Smooth muscle cell (in vitro differentiated cells): ENCODE measurements around the gene HACD1. TPM values are rescaled to one million over a fixed set of nuclear protein-coding genes. Genes with fewer than 3 reads are reported as not detected.
A peak's percentile ranks its signal among the peaks of the same experiment; 100 is the strongest.

Experiments
- DNase-seq: peaks from one replicate; lab custom pipeline; 2025; ENCODE audit not compliant: unreplicated experiment; lab: John Stamatoyannopoulos, UW
- H2AFZ ChIP-seq: fragments of 200-600 bp; sonication (generic); 2 replicates; pipeline ENCODE4 v1.6.0; 2016; ENCODE audit warnings: antibody characterized with exemption, low read depth, mild to moderate bottlenecking
- H3F3A ChIP-seq: fragments of 200-600 bp; sonication (generic); 2 replicates; pipeline ENCODE4 v1.6.0; 2017; ENCODE audit warnings: antibody characterized with exemption, low read depth
- H3K27ac ChIP-seq: fragments of 200-600 bp; sonication (generic); 2 replicates; pipeline ENCODE4 v1.5.1; 2016; ENCODE audit warnings: low read depth, mild to moderate bottlenecking
- H3K27me3 ChIP-seq: fragments of 200-600 bp; sonication (generic); 2 replicates; pipeline ENCODE4 v1.6.1; 2016; ENCODE audit warnings: low read depth, mild to moderate bottlenecking
- H3K36me3 ChIP-seq: fragments of 200-600 bp; sonication (generic); 2 replicates; pipeline ENCODE4 v1.5.1; 2016; ENCODE audit warnings: low read depth
- H3K4me1 ChIP-seq: fragments of 200-600 bp; sonication (generic); 2 replicates; pipeline ENCODE4 v1.5.1; 2016; ENCODE audit warnings: low read depth
- H3K4me2 ChIP-seq: fragments of 200-600 bp; sonication (generic); 2 replicates; pipeline ENCODE4 v1.6.0; 2016; ENCODE audit warnings: mild to moderate bottlenecking
- H3K4me3 ChIP-seq: fragments of 200-600 bp; sonication (generic); 2 replicates; pipeline ENCODE4 v1.5.1; 2016; ENCODE audit warnings: mild to moderate bottlenecking
- H3K79me2 ChIP-seq: fragments of 200-600 bp; sonication (generic); 2 replicates; pipeline ENCODE4 v1.6.0; 2016; ENCODE audit warnings: low read depth, mild to moderate bottlenecking
- H3K9ac ChIP-seq: fragments of 200-600 bp; sonication (generic); 2 replicates; pipeline ENCODE4 v1.6.0; 2016; ENCODE audit warnings: low read depth
- H3K9me3 ChIP-seq: fragments of 200-600 bp; sonication (generic); replicated peaks from 2 replicates; pipeline ENCODE4 v1.5.1; 2016; ENCODE audit warnings: low read depth
- H4K20me1 ChIP-seq: fragments of 200-600 bp; sonication (generic); 2 replicates; pipeline ENCODE4 v1.6.0; 2016; ENCODE audit warnings: low read depth
- WGBS: methylation state at CpG from one replicate; pipeline ENCODE4 v1.1.7; 2016; ENCODE audit warnings: low lambda C conversion rate; 5-methylcytosine and 5-hydroxymethylcytosine counted together
- polyA plus RNA-seq: library from polyadenylated mRNA; unstranded; fragments of >200 nt; fragmentation: Nextera tagmentation; extraction: Ambion mirVana; gene quantifications from 2 replicates; pipeline ENCODE4 v1.2.1, GENCODE V29; 2016
- total RNA-seq: library from RNA; depleted of rRNA; stranded (reverse); fragments of >200 nt; gene quantifications from 2 replicates; pipeline ENCODE4 v1.2.3, GENCODE V29; 2014
- TF ChIP-seq, protein P1 (sequence below): fragments of 200-600 bp; sonication (generic); IDR thresholded peaks from 2 replicates; pipeline ENCODE4 v1.5.1; 2017; ENCODE audit warnings: borderline replicate concordance, mild to moderate bottlenecking, antibody characterized with exemption; ENCODE audit not compliant: insufficient read depth, poor library complexity, severe bottlenecking

The HACD1 gene
- total and polyA plus RNA-seq, 2 experiments from 2014 or later, result 26.4 to 54.5 TPM

DNA sequence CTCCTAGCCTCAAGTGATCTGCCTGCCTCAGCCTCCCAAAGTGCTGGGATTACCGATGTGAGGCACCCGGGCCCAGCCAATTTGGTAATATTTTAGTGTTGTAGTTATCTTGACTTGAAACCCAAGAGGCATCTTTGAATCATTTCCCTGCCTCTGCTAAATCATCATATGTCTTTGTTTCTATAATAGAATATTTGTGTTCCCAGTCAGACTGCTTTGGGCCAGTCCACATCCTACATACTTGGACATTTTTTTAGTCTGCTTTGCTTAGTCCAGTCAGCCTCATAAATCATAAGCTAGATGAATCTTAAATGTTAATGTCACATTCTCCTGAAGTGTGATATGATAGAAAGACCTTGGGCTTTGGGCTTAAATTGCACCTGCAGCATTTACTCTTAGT is 32.7 kb upstream of the HACD1 start:
- Histone ChIP-seq H3K27ac (peak overlapping the region; percentile 88), H2AFZ (no peak overlapping the region), H3K9ac (peak overlapping the region; percentile 62), H3K4me3 (no peak overlapping the region), H3K27me3 (no peaks in the 10 kb centered on the region), H3K4me2 (peak overlapping the region; percentile 67), H3K36me3 (peaks cover 3% of the 10 kb centered on the region), H3K79me2 (peaks cover 90% of the 10 kb centered on the region), H3K4me1 (peaks cover 18% of the 10 kb centered on the region), H3F3A (peaks cover 7% of the 10 kb centered on the region), H3K9me3 (no peaks in the 10 kb centered on the region), H4K20me1 (peaks cover 49% of the 10 kb centered on the region)
- no peak for DNase-seq
- TF ChIP-seq, protein P1, sequence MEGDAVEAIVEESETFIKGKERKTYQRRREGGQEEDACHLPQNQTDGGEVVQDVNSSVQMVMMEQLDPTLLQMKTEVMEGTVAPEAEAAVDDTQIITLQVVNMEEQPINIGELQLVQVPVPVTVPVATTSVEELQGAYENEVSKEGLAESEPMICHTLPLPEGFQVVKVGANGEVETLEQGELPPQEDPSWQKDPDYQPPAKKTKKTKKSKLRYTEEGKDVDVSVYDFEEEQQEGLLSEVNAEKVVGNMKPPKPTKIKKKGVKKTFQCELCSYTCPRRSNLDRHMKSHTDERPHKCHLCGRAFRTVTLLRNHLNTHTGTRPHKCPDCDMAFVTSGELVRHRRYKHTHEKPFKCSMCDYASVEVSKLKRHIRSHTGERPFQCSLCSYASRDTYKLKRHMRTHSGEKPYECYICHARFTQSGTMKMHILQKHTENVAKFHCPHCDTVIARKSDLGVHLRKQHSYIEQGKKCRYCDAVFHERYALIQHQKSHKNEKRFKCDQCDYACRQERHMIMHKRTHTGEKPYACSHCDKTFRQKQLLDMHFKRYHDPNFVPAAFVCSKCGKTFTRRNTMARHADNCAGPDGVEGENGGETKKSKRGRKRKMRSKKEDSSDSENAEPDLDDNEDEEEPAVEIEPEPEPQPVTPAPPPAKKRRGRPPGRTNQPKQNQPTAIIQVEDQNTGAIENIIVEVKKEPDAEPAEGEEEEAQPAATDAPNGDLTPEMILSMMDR, result no peak
- 72% methylated on average over 2 of the region's 2 CpGs for WGBS

DNA sequence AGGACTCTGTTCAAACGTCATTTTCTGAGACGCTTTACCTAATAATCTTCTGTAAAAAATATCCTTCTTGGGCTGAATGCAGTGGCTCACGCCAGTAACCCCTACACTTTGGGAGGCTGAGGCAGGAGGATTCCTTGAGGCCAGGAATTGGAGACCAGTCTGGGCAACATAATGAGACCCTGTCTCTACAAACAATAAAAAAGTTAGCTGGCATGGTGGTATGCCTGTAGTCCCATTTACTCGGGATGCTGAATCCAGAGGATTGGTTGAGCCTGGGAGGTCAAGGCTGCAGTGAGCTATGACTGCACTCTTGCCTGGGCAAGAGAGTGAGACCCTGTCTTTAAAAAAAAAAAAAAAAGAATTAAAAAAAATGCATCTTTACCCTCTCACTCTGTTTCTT is 31.9 kb upstream of the HACD1 start:
- Histone ChIP-seq H3K27ac (peak overlapping the region; percentile 88), H4K20me1 (peaks cover 49% of the 10 kb centered on the region), H3K4me2 (no peak overlapping the region), H3F3A (peaks cover 13% of the 10 kb centered on the region), H3K9me3 (no peaks in the 10 kb centered on the region), H3K79me2 (peaks cover 88% of the 10 kb centered on the region), H2AFZ (no peak overlapping the region), H3K4me1 (peaks cover 20% of the 10 kb centered on the region), H3K4me3 (no peak overlapping the region), H3K36me3 (peaks cover 3% of the 10 kb centered on the region), H3K27me3 (no peaks in the 10 kb centered on the region), H3K9ac (no peak overlapping the region)
- TF ChIP-seq, protein P1, result no peak
- WGBS, result 86% methylated on average over 4 of the region's 4 CpGs
- DNase-seq, result no peak

DNA sequence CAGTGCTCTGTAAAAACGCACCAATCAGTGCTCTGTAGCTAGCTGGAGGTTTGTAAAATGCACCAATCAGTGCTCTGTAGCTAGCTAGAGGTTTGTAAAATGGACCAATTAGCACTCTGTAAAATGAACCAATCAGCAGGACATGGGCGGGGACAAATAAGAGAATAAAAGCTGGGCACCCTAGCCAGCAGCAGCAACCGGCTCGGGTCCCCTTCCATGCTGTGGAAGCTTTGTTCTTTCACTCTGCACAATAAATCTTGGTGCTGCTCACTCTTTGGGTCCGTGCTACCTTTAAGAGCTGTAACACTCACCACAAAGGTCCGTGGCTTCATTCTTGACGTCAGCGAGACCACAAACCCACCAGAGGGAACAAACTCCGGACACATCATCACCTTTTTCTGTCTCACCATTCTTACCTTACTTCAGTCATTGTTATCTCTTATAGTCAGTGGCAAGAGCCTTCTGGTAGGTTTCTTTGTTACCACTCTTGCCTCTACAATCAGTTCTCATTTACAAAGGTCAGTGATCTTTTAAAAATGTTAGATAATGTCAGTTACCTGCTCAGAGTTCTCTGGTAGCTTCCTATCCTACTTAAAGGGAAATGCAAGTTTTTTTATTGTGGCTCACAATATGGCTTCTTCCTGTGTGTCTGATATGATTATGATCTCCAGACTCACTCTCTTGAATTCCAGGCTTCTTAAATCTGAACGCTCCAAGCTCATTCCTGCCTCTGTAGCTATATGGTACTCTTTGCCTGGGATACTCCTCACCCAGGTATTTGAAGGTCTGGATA is 31.3 kb upstream of the HACD1 start:
- peaks cover 20% of the 10 kb centered on the region for H3K4me1 ChIP-seq
- H3K4me2 ChIP-seq, result no peak overlapping the region
- H4K20me1 ChIP-seq, result peaks cover 49% of the 10 kb centered on the region
- H3K36me3 ChIP-seq, result peaks cover 3% of the 10 kb centered on the region
- no peak overlapping the region for H3K9ac ChIP-seq
- no peak overlapping the region for H3K4me3 ChIP-seq
- TF ChIP-seq, protein P1, result no peak
- peaks cover 82% of the 10 kb centered on the region for H3K79me2 ChIP-seq
- 86% methylated on average over 10 of the region's 10 CpGs for WGBS
- peak overlapping the region; percentile 88 for H3K27ac ChIP-seq
- no peaks in the 10 kb centered on the region for H3K27me3 ChIP-seq
- H3F3A ChIP-seq, result peaks cover 13% of the 10 kb centered on the region
- no peaks in the 10 kb centered on the region for H3K9me3 ChIP-seq
- H2AFZ ChIP-seq, result no peak overlapping the region
- no peak for DNase-seq

DNA sequence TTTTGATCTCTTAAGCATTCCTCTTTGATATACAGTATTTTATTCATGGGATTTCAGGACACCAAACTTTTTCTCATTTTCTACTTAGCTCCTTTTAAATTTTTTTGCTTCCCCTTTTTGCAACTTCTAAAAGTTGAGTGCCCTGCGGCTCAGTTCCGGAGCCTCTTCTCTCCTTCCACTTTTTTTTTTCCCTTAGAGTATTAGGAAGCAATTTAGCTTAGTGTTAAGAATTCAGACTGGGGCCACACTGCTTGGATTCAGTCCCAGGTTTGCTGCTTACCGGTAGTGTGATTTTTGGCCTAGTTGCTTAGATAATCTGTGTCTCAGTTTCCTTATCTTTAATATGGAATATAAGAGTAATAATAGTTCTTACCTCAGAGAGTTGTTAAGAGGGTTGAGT is 30.2 kb upstream of the HACD1 start:
- Histone ChIP-seq H3K27me3 (no peaks in the 10 kb centered on the region), H3K4me3 (no peak overlapping the region), H3K4me1 (peaks cover 26% of the 10 kb centered on the region), H4K20me1 (peaks cover 41% of the 10 kb centered on the region), H3K9me3 (no peaks in the 10 kb centered on the region), H3F3A (peaks cover 13% of the 10 kb centered on the region), H3K36me3 (no peaks in the 10 kb centered on the region), H3K4me2 (no peak overlapping the region), H3K9ac (no peak overlapping the region), H2AFZ (no peak overlapping the region), H3K27ac (no peak overlapping the region), H3K79me2 (peaks cover 79% of the 10 kb centered on the region)
- no peak for DNase-seq
- TF ChIP-seq, protein P1, result no peak
- 94% methylated on average over 3 of the region's 3 CpGs for WGBS
